GM21786 (cell line): ENCODE data around the gene MOB3B.
A peak's percentile ranks its signal among the peaks of the same experiment; 100 is the strongest.

Experiments used
- ATAC-seq: cut with Tn5 transposase; IDR thresholded peaks from one replicate; pipeline ENCODE4 v1.9.1; 2021; ENCODE audit not compliant: unreplicated experiment

Gene MOB3B

DNA sequence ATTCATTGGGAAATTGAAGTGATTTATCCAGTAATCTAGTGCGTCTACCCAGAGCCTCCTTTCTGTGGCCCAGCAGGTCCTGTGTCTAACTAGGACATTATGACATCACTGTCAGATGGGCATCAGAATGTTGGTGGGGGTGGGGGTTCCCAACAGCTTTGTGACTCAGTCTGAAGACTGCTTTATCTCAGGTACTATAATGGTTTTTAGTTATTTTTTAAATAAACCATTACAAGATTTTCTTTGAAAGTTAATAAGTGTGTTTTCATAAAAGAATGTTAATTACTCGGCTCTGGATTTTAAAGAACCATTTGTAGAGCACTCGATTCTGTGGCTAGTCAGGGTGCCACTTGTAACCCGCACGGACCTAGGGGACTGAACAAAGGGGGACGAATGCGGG, 232.6 kb downstream of the MOB3B start, which contains the start of gene EQTN:
Gene EQTN, minus strand, starts transcription at position 101 of the 400 bp plus-strand sequence. Its CDS starts 95 bp downstream, at position 6.
- ATAC-seq: no peak

DNA sequence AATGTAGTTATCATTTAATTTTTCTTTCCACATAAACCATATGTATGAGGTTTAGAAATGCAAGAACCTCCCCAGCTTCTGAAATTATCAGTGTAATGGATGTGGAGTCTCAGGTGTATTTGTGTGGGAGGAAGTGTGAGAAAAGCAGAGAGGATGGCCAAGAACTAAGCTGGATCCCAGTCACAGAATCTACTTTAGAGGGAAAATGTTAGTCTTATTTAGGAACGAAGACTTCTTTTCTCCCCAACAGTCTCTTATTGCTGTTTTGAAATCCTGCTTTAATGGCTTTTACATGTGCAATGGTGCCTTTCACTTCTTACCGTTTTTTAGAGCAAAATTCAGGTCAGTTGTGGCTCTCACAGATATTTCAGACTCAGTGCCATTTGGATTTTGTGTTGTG, 235.6 kb downstream of the MOB3B start:
- no peak for ATAC-seq

DNA sequence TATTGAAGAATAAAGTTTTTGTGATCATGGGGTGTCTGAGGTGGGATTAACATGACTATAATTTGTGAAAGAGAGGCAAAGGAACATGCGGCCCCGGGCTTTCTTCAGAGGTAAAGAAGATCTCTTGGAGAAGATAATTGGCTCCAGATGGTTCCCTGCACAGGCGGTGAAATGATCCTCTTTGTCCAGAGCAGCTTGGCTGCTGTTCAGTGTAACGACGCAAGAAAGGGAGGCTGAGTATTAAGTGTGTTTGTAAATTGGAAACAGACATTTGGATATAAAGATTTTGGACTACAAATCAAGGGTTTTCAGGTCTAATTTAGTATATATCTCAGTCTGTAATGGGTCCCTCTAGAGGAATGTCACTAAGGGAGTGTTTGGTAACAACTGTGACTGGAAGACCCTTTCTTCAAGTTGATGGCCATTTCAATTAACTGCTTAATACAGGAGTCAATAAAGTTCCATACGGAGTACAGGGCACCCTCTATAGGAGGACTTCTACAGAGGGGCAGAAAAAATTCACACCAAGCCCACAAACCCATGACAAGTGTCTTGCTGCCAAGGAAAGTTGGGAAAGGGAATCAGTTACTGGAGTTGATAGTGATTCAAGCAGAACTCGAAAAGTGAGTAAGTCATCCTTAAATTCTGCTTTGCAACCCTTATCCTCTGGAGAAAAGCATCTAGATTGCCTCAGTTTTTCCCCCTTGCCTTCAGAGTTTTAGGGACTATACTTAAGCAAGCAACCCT, 236.8 kb downstream of the MOB3B start:
- ATAC-seq: no peak

DNA sequence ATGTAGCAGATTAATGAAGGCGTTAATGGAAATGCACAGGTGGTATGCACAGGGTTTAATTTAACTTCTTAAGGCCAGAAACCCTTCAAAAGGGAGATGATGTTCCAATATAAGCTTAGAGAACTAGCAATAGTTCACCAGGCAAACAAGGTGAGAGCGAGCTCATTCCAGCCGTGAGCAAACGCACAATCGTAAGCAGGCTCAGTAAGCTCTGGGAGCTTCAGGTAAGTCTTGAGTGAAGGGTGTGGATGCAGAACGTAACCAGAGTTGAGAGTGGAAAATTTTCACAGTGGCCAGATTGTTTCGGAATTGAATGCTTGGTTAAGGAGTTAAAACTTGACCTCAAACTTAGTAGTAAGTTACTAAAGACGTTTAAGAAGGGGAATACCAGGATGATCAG, 238.3 kb downstream of the MOB3B start:
- ATAC-seq: no peak

DNA sequence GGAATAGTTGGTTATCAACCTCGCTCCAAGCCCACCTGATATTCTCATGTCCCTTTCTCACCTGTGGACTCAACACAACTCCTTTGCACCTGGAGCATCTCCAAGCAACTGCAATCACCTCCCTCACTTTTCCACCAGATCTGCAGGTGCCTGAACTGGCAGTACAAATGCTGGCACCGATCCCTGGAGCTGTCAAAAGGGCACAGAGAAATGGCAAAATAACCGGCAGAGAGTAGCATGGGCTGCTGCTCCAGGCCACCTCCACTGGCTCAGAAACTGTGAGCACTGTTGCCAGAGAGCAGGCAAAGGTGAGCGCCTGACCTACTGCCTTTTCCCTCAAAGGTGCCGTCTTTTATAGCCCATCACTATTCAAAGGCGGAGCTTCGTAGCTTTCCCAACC, 247.3 kb downstream of the MOB3B start:
- no peak for ATAC-seq

DNA sequence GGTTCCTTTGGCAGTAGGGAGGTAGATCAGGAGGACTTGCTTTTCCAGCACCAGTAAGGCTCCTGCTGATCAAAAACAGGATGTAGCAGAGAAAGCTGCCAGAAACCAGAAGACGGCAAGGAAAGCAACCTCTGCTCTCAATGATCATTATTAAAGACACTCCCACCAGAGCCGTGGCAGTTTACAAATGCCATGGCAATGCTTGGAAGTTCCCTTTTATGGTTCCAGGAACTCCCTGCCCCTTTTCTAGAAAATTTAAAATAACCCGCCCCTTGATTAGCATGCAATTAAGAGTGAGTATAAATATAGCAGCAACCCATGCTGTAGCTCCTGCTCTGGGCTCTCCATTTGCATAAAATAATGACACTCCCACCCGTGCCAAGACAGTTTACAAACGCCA, 248.8 kb downstream of the MOB3B start:
- ATAC-seq: no peak

DNA sequence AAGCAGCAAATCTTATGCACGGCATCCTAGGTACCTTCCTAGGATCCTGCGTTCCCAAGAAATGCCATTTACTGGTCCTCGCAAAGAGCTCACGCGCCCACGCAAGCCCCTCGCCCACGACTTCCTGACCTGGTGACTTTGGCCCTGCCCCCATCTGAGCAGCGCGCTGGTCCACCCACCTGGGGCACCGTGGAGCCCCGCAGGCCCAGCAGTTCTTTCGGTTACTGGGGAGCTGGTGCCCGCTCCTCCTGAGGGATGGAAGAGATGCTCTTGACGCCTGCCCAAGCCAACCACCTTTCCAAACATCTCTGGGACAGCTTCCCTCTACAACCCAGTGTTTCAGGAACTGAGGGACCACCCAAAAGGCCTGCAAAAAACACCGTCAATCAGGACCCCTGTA, 249.4 kb downstream of the MOB3B start:
- ATAC-seq: no peak

DNA sequence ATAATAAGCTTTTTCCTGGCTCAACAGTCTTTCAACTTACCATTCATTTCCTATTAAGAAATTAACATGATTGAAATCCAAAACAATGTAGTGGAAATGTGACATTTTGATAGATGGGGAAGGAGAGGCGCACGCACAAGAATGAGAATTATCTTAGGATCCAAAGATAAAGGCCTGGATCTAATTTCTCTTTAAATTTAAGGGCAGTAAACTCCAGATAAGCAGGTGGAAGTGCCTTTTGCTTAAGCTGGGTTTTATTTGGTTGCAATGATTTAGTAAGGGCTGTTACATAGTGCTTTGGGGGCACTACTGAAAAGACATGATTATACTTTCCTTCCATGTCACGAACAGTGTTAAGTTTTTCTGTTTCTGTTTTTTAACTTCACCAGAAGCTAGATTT, 250.0 kb downstream of the MOB3B start:
- no peak for ATAC-seq

DNA sequence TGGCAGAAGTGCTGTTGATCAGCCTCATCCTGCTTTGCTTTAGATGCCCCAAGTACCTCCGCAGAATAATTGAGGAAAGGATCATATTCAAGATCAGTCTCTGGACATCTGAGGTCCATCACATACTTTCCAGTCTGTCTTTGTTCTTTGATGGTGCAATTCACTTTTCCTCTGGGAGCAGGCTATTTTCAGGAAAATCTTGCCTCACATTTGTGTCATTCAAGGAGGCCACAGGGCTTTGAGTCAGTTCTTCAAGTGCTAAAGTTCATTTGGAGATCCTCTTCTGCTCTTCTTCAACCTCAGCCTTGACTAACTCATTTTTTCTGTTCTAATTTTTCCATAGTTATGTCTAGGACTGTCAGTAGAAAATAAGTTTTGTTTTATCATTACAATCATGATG, 251.2 kb downstream of the MOB3B start:
- no peak for ATAC-seq

DNA sequence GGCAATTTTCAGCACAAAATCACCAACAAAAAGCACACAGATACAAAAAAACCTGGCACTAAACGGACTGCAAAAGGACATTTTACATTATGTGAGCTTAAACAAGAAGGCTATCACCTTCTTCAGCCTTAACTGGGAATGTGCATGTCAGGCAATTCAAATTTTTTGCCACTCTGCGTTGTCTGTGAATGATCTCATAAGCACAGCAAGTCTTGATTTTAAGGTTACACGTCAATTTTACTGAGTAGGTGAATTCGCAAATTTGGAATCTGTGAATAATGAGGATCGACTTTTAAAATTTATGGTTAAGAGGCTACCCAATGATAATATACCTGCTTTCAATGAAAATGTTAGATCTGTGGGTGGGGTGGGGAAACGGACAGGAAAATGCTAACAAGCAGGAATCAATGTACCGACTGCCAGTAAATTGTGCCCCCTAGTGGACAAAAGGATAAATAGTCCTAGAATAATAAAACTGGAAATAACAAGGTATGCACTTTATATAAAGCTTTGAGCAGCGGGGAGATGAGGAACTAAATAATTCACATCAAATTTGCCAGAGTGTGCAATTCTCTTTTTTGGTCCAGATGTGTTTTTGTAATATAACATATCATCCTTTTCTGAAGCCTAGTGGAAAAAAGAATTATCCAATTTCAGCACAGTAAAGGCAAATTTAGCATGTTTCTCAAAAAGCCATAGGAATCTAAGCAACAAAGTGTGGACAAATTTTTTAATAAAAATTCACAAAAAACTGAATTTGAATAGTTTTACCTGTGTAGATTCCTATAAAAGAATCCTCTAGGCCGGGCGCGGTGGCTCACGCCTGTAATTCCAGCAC, 253.2 kb downstream of the MOB3B start:
- ATAC-seq: peak; percentile 65
